GM23248 (cell line): Measurements from ENCODE around the gene RALY. TPM values are rescaled to one million over a fixed set of nuclear protein-coding genes. Genes with fewer than 3 reads are reported as not detected.

ENCODE experiments used
- DNase-seq: peaks from one replicate; pipeline ENCODE4 v3.0.0-alpha.2; 2015
- H2AFZ ChIP-seq: fragments of 200-600 bp; sonication (generic); 2 replicates; pipeline ENCODE4 v1.6.1; 2016; ENCODE audit warnings: antibody characterized with exemption
- H3F3A ChIP-seq: fragments of 200-600 bp; sonication (generic); 2 replicates; pipeline ENCODE4 v1.6.1; 2016; ENCODE audit warnings: mild to moderate bottlenecking, antibody characterized with exemption, mixed run types; ENCODE audit not compliant: insufficient read depth
- H3K27ac ChIP-seq: fragments of 200-600 bp; sonication (generic); 2 replicates; pipeline ENCODE4 v1.5.1; 2016; ENCODE audit warnings: mild to moderate bottlenecking
- H3K27me3 ChIP-seq: fragments of 200-600 bp; sonication (generic); replicated peaks from 2 replicates; pipeline ENCODE4 v1.6.1; 2016; ENCODE audit warnings: mild to moderate bottlenecking; ENCODE audit not compliant: insufficient read depth
- H3K36me3 ChIP-seq: fragments of 200-600 bp; sonication (generic); 2 replicates; pipeline ENCODE4 v1.6.1; 2016; ENCODE audit warnings: low read depth, mild to moderate bottlenecking
- H3K4me1 ChIP-seq: fragments of 200-600 bp; sonication (generic); 2 replicates; pipeline ENCODE4 v1.6.1; 2016; ENCODE audit warnings: mild to moderate bottlenecking; ENCODE audit not compliant: insufficient read depth
- H3K4me2 ChIP-seq: fragments of 200-600 bp; sonication (generic); one replicate; pipeline ENCODE4 v1.6.1; 2016; ENCODE audit warnings: mild to moderate bottlenecking; ENCODE audit not compliant: unreplicated experiment
- H3K4me3 ChIP-seq: fragments of 200-600 bp; sonication (generic); 2 replicates; pipeline ENCODE4 v1.5.1; 2016; ENCODE audit warnings: mild to moderate bottlenecking
- H3K79me2 ChIP-seq: fragments of 200-600 bp; sonication (generic); 2 replicates; pipeline ENCODE4 v1.6.1; 2016; ENCODE audit warnings: mild to moderate bottlenecking; ENCODE audit not compliant: insufficient read depth
- H3K9ac ChIP-seq: fragments of 200-600 bp; sonication (generic); 2 replicates; pipeline ENCODE4 v1.6.1; 2016; ENCODE audit warnings: mild to moderate bottlenecking
- H3K9me2 ChIP-seq: fragments of 200-600 bp; sonication (generic); 2 replicates; pipeline ENCODE4 v1.6.1; 2016; ENCODE audit warnings: mixed run types, mild to moderate bottlenecking, moderate library complexity; ENCODE audit not compliant: insufficient read depth
- H3K9me3 ChIP-seq: fragments of 200-600 bp; sonication (generic); one replicate; pipeline ENCODE4 v1.6.1; 2017; ENCODE audit warnings: low read depth
- H4K20me1 ChIP-seq: fragments of 200-600 bp; sonication (generic); 2 replicates; pipeline ENCODE4 v1.6.0; 2016; ENCODE audit not compliant: insufficient read depth
- EZH2 ChIP-seq: fragments of 200-600 bp; sonication (generic); IDR thresholded peaks from 2 replicates; pipeline ENCODE4 v1.6.1; 2018; ENCODE audit warnings: antibody characterized with exemption, mild to moderate bottlenecking; ENCODE audit not compliant: insufficient read depth, poor library complexity, severe bottlenecking
- EZH2phosphoT487 ChIP-seq: fragments of 200-600 bp; sonication (generic); IDR thresholded peaks from 2 replicates; pipeline ENCODE4 v1.6.1; 2018; ENCODE audit warnings: antibody characterized with exemption, moderate library complexity, mild to moderate bottlenecking, low read depth; ENCODE audit not compliant: insufficient read depth
- WGBS, 2 experiments: methylation state at CpG; one replicate each; pipeline ENCODE4 v1.1.6; 2015 to 2017; ENCODE audit warnings: low lambda C conversion rate in 2 of 2, low coverage in 1 of 2; ENCODE audit errors: missing lambda C conversion rate in 2 of 2; 5-methylcytosine and 5-hydroxymethylcytosine counted together
- in situ Hi-C: fragments of 300-500 bp; cut with MboI; formaldehyde crosslinking; loops from 2 replicates; pipeline ENCODE4 v1.15.0; 2020
- polyA plus RNA-seq: library from polyadenylated mRNA; unstranded; fragments of >200 nt; fragmentation: Nextera tagmentation; extraction: Ambion mirVana; gene quantifications from 2 replicates; pipeline ENCODE4 v1.2.1, GENCODE V29; 2016
- total RNA-seq: library from RNA; depleted of rRNA; stranded (reverse); fragments of >200 nt; shearing (Covaris generic); gene quantifications from 2 replicates; pipeline ENCODE4 v1.2.3, GENCODE V29; 2014

Gene RALY
- total and polyA plus RNA-seq, 2 experiments from 2014 or later = 66.3 to 107 TPM

DNA sequence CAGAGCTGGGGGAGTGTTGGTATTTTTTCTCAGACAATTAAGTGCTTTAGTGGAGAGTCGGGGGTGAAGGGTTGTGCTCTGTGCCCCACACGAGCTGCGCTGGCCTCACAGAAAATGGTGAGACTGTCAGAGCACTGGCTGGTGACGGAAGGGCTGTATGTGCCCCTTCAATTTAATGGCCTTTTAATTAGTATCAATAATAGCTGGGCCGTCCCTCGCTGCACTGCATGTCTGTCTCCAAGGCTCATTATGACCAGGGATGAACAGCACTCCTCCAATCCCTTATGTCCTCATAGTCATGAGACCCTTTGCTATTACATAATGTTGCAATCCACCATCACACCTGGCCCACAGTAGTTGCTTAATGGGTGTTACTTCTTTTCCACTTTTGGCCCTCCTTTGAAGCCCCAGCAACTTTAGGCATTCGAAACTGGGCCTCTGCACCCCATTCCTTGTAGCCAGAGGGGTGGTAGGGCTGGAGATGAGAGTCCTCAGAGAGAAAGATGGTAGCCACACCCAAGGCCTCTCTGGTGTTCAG is 9.5 kb upstream of the RALY start:
- peaks cover 2% of the 10 kb centered on the region; the same call in 1 of the 2 replicates for H3K27me3 ChIP-seq
- no peaks in the 10 kb centered on the region for H3K79me2 ChIP-seq
- TF ChIP-seq EZH2phosphoT487 (no peak), EZH2 (no peak)
- no peak overlapping the region for H3K4me2 ChIP-seq
- H3K27ac ChIP-seq = no peak overlapping the region
- H3K9me3 ChIP-seq = no peaks in the 10 kb centered on the region
- no peaks in the 10 kb centered on the region for H3K4me1 ChIP-seq
- H3K9me2 ChIP-seq = no peaks in the 10 kb centered on the region
- H3K4me3 ChIP-seq = no peak overlapping the region
- in situ Hi-C loops = no loop called here
- DNase-seq = no peak
- H4K20me1 ChIP-seq = no peaks in the 10 kb centered on the region
- no peak overlapping the region for H3K9ac ChIP-seq
- WGBS, 2 experiments = 56 to 60% methylated on average over 7 of the region's 7 CpGs
- H3F3A ChIP-seq = no peaks in the 10 kb centered on the region
- no peaks in the 10 kb centered on the region for H3K36me3 ChIP-seq
- H2AFZ ChIP-seq = no peak overlapping the region

DNA sequence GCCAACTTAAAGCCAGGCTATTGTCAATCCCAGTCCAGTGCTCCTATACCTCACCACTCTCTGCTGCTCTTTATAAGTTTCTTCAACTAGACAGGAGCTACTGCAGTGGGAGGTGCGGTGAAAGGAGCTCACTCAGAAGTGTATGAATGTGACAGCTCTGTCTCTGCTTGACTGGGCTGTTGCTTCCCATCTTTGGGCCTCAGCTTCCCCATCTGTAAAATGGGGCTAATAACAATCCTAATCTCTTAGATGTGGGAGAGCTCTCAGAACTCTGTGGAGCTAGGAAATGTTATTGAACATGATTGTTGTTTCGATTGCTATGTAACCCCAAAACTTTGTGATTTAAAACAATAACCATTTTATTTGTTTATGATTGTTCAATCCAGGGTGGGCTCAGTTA is 8.4 kb upstream of the RALY start:
- TF ChIP-seq EZH2phosphoT487 (no peak), EZH2 (no peak)
- 67 to 75% methylated on average over 2 of the region's 2 CpGs for WGBS, 2 experiments

DNA sequence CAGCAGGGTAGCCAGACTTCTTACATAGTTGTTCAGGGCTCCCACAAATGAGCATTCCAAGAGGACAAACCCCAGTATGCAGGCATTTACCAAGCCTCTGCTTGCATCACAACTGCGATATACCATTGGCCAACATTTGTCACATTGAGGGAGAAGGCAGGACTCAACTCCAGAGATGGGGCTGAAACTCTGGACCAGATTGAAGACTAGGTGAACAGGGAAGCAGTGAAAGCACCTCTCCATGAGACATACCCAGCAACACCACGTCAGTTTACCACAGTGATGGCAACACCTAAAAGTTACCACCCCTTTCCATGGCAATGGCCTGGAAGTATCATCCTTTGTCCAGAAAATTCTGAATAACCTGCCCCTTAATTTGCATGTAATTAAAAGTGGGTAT is 7.9 kb upstream of the RALY start:
- H4K20me1 ChIP-seq = no peaks in the 10 kb centered on the region
- H3K27ac ChIP-seq = no peak overlapping the region
- no peak overlapping the region for H3K4me2 ChIP-seq
- no peak for DNase-seq
- 65 to 67% methylated on average over 2 of the region's 2 CpGs for WGBS, 2 experiments
- no peaks in the 10 kb centered on the region for H3F3A ChIP-seq
- TF ChIP-seq EZH2 (no peak), EZH2phosphoT487 (no peak)
- no peaks in the 10 kb centered on the region for H3K9me2 ChIP-seq
- in situ Hi-C loops = no loop called here
- H3K4me3 ChIP-seq = no peak overlapping the region
- no peaks in the 10 kb centered on the region for H3K9me3 ChIP-seq
- H2AFZ ChIP-seq = no peak overlapping the region
- no peaks in the 10 kb centered on the region for H3K36me3 ChIP-seq
- H3K4me1 ChIP-seq = no peaks in the 10 kb centered on the region
- 0 out of 2 replicates have a peak, but pooled peaks cover under 1% of the 10 kb centered on the region for H3K27me3 ChIP-seq
- no peak overlapping the region for H3K9ac ChIP-seq
- H3K79me2 ChIP-seq = 0 out of 2 replicates have a peak, but pooled peaks cover 2% of the 10 kb centered on the region

More for the DNA sequence above, 8.4 kb upstream of the RALY start:
- H3K79me2 ChIP-seq = no peaks in the 10 kb centered on the region
- H3K27me3 ChIP-seq = 0 out of 2 replicates have a peak, but pooled peaks cover 2% of the 10 kb centered on the region
- H3K4me2 ChIP-seq = no peak overlapping the region
- H3K9ac ChIP-seq = no peak overlapping the region
- no peak overlapping the region for H3K4me3 ChIP-seq
- no peaks in the 10 kb centered on the region for H4K20me1 ChIP-seq
- no peaks in the 10 kb centered on the region for H3K9me2 ChIP-seq
- no peak overlapping the region for H2AFZ ChIP-seq
- no peaks in the 10 kb centered on the region for H3K9me3 ChIP-seq
- H3F3A ChIP-seq = no peaks in the 10 kb centered on the region
- no peaks in the 10 kb centered on the region for H3K4me1 ChIP-seq
- in situ Hi-C loops = no loop called here
- H3K27ac ChIP-seq = no peak overlapping the region
- DNase-seq = no peak
- H3K36me3 ChIP-seq = no peaks in the 10 kb centered on the region

DNA sequence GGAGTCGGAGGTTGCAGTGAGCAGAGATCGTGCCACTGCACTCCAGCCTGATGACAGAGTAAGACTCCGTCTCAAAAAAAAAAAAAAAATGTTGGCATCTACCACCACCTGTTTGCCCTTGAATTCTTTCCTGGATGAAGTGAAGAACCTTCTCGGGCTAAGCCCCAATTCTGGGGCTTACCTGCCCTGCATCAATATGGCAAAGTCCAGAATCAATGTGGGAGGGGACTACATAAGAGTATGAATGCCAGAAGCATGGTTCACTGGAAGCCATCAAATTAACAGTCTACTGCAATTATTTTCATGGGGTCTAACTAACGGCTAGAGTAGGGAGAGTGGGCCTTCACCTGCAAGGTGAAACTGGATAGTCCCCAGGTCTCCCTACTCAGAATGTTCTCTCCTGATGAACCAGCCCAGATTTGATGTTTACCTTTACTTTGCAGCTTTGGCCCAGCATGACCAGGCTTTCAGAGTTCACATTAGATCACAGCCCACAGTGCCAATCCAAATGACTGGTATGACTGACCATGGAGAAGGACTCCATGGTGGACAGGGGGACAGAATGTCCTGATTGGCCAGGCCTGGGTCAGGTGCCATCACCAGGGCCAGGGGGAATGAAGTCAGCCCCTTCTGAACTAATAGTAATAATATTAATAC is 7.0 kb upstream of the RALY start:
- WGBS, 2 experiments = 70 to 73% methylated on average over 5 of the region's 5 CpGs
- no peak for TF ChIP-seq EZH2phosphoT487
- no peak for TF ChIP-seq EZH2

More for the DNA sequence above, 7.0 kb upstream of the RALY start:
- in situ Hi-C loops = no loop called here
- peaks cover 8% of the 10 kb centered on the region for H3K79me2 ChIP-seq
- no peak overlapping the region for H3K4me3 ChIP-seq
- no peaks in the 10 kb centered on the region for H3F3A ChIP-seq
- no peak overlapping the region for H3K9ac ChIP-seq
- H2AFZ ChIP-seq = no peak overlapping the region
- H3K27me3 ChIP-seq = no peaks in the 10 kb centered on the region
- H3K4me1 ChIP-seq = no peaks in the 10 kb centered on the region
- no peaks in the 10 kb centered on the region for H3K9me2 ChIP-seq
- H4K20me1 ChIP-seq = no peaks in the 10 kb centered on the region
- H3K27ac ChIP-seq = no peak overlapping the region
- DNase-seq = no peak
- no peaks in the 10 kb centered on the region for H3K36me3 ChIP-seq
- H3K9me3 ChIP-seq = no peaks in the 10 kb centered on the region
- no peak overlapping the region for H3K4me2 ChIP-seq
